Endothelial cell of umbilical vein (primary cell): ENCODE measurements around the gene TP53.

ENCODE experiments used
- CTCF ChIP-seq, 2 donors: IDR thresholded peaks; 1 replicate in 1 of 2; 2 replicates in 1 of 2; pipeline ENCODE4 v1.5.1; 2011; ENCODE audit warnings: low read length in 2 of 2, mild to moderate bottlenecking in 2 of 2, moderate library complexity in 2 of 2, control low read depth in 1 of 2, inconsistent platforms in 1 of 2, low read depth in 1 of 2; ENCODE audit not compliant: insufficient read depth in 1 of 2; ENCODE audit errors: extremely low read depth in 1 of 2
- EZH2 ChIP-seq: IDR thresholded peaks from 2 replicates; pipeline ENCODE4 v1.6.1; 2012; ENCODE audit warnings: borderline replicate concordance, low read depth, mild to moderate bottlenecking, moderate library complexity, low read length, inconsistent platforms; ENCODE audit not compliant: severe bottlenecking
- FOS ChIP-seq: IDR thresholded peaks from 2 replicates; pipeline ENCODE4 v1.6.1; 2011; ENCODE audit warnings: mild to moderate bottlenecking, low read length, moderate library complexity, borderline replicate concordance; ENCODE audit not compliant: insufficient read depth
- GATA2 ChIP-seq: IDR thresholded peaks from 2 replicates; pipeline ENCODE4 v1.7.0; 2011; ENCODE audit warnings: low read depth, mild to moderate bottlenecking, moderate library complexity, mixed read lengths, low read length; ENCODE audit not compliant: insufficient read length, insufficient read depth
- JUN ChIP-seq: IDR thresholded peaks from 2 replicates; pipeline ENCODE4 v1.6.1; 2011; ENCODE audit warnings: borderline replicate concordance, low read depth; ENCODE audit not compliant: insufficient read length, insufficient read depth
- MAX ChIP-seq: IDR thresholded peaks from 2 replicates; pipeline ENCODE4 v1.6.1; 2011; ENCODE audit not compliant: insufficient read depth, insufficient read length
- MYC ChIP-seq: IDR thresholded peaks from one replicate; pipeline ENCODE4 v1.6.1; 2011; ENCODE audit warnings: mild to moderate bottlenecking, low read depth, low read length
- POLR2A ChIP-seq: IDR thresholded peaks from 2 replicates; pipeline ENCODE4 v1.6.1; 2012; ENCODE audit warnings: low read depth, mild to moderate bottlenecking, control low read depth, low read length
- POLR2AphosphoS5 ChIP-seq: IDR thresholded peaks from 2 replicates; pipeline ENCODE4 v1.6.1; 2012; ENCODE audit warnings: low read depth, mild to moderate bottlenecking, control low read depth, low read length, moderate library complexity; ENCODE audit not compliant: insufficient read depth

DNA sequence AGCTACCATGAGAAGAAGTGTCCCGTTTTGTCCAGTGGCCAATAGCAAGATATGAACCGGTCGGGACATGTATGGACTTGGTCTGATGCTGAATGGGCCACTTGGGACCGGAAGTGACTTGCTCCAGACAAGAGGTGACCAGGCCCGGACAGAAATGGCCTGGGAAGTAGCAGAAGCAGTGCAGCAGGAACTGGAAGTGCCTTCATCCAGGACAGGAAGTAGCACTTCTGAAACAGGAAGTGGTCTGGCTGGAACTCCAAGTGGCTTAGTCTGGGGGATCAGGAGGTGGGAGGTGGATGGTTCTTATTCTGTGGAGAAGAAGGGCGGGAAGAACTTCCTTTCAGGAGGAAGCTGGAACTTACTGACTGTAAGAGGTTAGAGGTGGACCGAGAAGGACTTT is 23.0 kb upstream of the TP53 start:
- TF ChIP-seq CTCF (IDR thresholded peaks at IDR 0.05; ENCODE audit: extremely low read depth in 1 of 2, insufficient read depth in 1 of 2, low read depth in 1 of 2, low read length in 2 of 2), result no peak
- no peak for TF ChIP-seq EZH2
- TF ChIP-seq POLR2A, result no peak
- no peak for TF ChIP-seq FOS
- no peak for TF ChIP-seq JUN
- no peak for TF ChIP-seq POLR2AphosphoS5
- TF ChIP-seq MYC, result no peak
- no peak for TF ChIP-seq GATA2
- TF ChIP-seq MAX, result no peak
